Endothelial cell of umbilical vein (primary cell): Measurements from ENCODE around the gene DGKG. TPM values are rescaled to one million over a fixed set of nuclear protein-coding genes. Genes with fewer than 3 reads are reported as not detected.

Experiments
- BruUV-seq: library from RNA; stranded (reverse); fragments of 400-500 nt; replicated peaks from 2 replicates; lab custom pipeline; 2021; lab: Mats Ljungman, UMichigan
- CTCF ChIA-PET: fragments of 300-600, 350-600 bp; sonication (Branson Sonifier 250); formaldehyde crosslinking; loops from one replicate; lab custom pipeline; 2021; ENCODE audit warnings: antibody characterized with exemption, inconsistent platforms; lab: Charles Lee
- POLR2A ChIA-PET: fragments of 300-600, 350-600 bp; sonication (Branson Sonifier 250); formaldehyde crosslinking; loops from one replicate; lab custom pipeline; 2021; ENCODE audit warnings: antibody characterized with exemption, inconsistent platforms; lab: Charles Lee
- DNase-seq: peaks from one replicate; pipeline ENCODE4 v3.0.0-alpha.2; 2011; ENCODE audit warnings: low read depth, low spot score
- FAIRE-seq: peaks from 2 replicates; lab custom pipeline; 2011; peaks lifted over from hg19 to GRCh38; lab: Jason Lieb, UNC
- H2AFZ ChIP-seq: 2 replicates; pipeline ENCODE4 v1.6.0; 2012; ENCODE audit warnings: low read depth, low read length, control low read depth, inconsistent platforms
- H3K27ac ChIP-seq: 2 replicates; pipeline ENCODE4 v1.5.1; 2011; ENCODE audit warnings: low read depth, mild to moderate bottlenecking, control low read depth, low read length, moderate library complexity; ENCODE audit not compliant: insufficient read depth
- H3K27me3 ChIP-seq, 2 experiments: 2 replicates each; pipeline versions ENCODE4 v1.6.0 to v1.6.1; 2011; ENCODE audit warnings: low read length in 2 of 2, mixed read lengths in 1 of 2; ENCODE audit not compliant: control insufficient read depth in 2 of 2, insufficient read depth in 2 of 2
- H3K36me3 ChIP-seq, 2 experiments: 2 replicates in 1 of 2; 3 replicates in 1 of 2; pipeline ENCODE4 v1.5.1; 2011; ENCODE audit warnings: low read length in 2 of 2, mild to moderate bottlenecking in 1 of 2, moderate library complexity in 1 of 2; ENCODE audit not compliant: control insufficient read depth in 2 of 2, insufficient read depth in 2 of 2; ENCODE audit errors: extremely low read depth in 1 of 2
- H3K4me1 ChIP-seq: 3 replicates; pipeline ENCODE4 v1.5.1; 2011; ENCODE audit warnings: mild to moderate bottlenecking, low read length; ENCODE audit not compliant: control insufficient read depth, insufficient read depth; ENCODE audit errors: extremely low read depth
- H3K4me2 ChIP-seq: 2 replicates; pipeline ENCODE4 v1.6.1; 2011; ENCODE audit warnings: low read length, control low read depth, mixed read lengths; ENCODE audit not compliant: insufficient read depth
- H3K4me3 ChIP-seq, 3 experiments: fragments of 200-600 bp in 1 of 3; sonication (generic), shearing (Covaris generic) in 1 of 3; replicated peaks in 1 of 3; 2 replicates each; pipeline ENCODE4 v1.5.1; 2011 to 2016; ENCODE audit warnings: control low read depth in 3 of 3, low read length in 3 of 3, mild to moderate bottlenecking in 2 of 3, inconsistent platforms in 1 of 3, low read depth in 1 of 3, moderate library complexity in 1 of 3; ENCODE audit not compliant: insufficient read depth in 1 of 3
- H3K79me2 ChIP-seq: 2 replicates; pipeline ENCODE4 v1.6.0; 2012; ENCODE audit warnings: low read length, inconsistent platforms; ENCODE audit not compliant: control insufficient read depth, insufficient read depth
- H3K9ac ChIP-seq: replicated peaks from 2 replicates; pipeline ENCODE3; 2011; ENCODE audit warnings: low read length, control low read depth; ENCODE audit not compliant: insufficient read depth; ENCODE audit errors: extremely low read depth
- H3K9me1 ChIP-seq: replicated peaks from 3 replicates; pipeline ENCODE4 v1.6.0; 2011; ENCODE audit warnings: mild to moderate bottlenecking, low read length; ENCODE audit not compliant: control insufficient read depth, insufficient read depth; ENCODE audit errors: extremely low read depth
- H3K9me3 ChIP-seq: replicated peaks from 2 replicates; pipeline ENCODE4 v1.5.1; 2012; ENCODE audit warnings: low read length, inconsistent platforms; ENCODE audit not compliant: control insufficient read depth, insufficient read depth
- H4K20me1 ChIP-seq: replicated peaks from 2 replicates; pipeline ENCODE3; 2011; ENCODE audit warnings: mild to moderate bottlenecking, low read length; ENCODE audit not compliant: control insufficient read depth, insufficient read depth; ENCODE audit errors: extremely low read depth
- EZH2 ChIP-seq: IDR thresholded peaks from 2 replicates; pipeline ENCODE4 v1.6.1; 2012; ENCODE audit warnings: borderline replicate concordance, low read depth, mild to moderate bottlenecking, moderate library complexity, low read length, inconsistent platforms; ENCODE audit not compliant: severe bottlenecking
- FOS ChIP-seq: IDR thresholded peaks from 2 replicates; pipeline ENCODE4 v1.6.1; 2011; ENCODE audit warnings: mild to moderate bottlenecking, low read length, moderate library complexity, borderline replicate concordance; ENCODE audit not compliant: insufficient read depth
- GATA2 ChIP-seq: IDR thresholded peaks from 2 replicates; pipeline ENCODE4 v1.7.0; 2011; ENCODE audit warnings: low read depth, mild to moderate bottlenecking, moderate library complexity, mixed read lengths, low read length; ENCODE audit not compliant: insufficient read length, insufficient read depth
- JUN ChIP-seq: IDR thresholded peaks from 2 replicates; pipeline ENCODE4 v1.6.1; 2011; ENCODE audit warnings: borderline replicate concordance, low read depth; ENCODE audit not compliant: insufficient read length, insufficient read depth
- MYC ChIP-seq: IDR thresholded peaks from one replicate; pipeline ENCODE4 v1.6.1; 2011; ENCODE audit warnings: mild to moderate bottlenecking, low read depth, low read length
- POLR2A ChIP-seq: IDR thresholded peaks from 2 replicates; pipeline ENCODE4 v1.6.1; 2012; ENCODE audit warnings: low read depth, mild to moderate bottlenecking, control low read depth, low read length
- POLR2AphosphoS5 ChIP-seq: IDR thresholded peaks from 2 replicates; pipeline ENCODE4 v1.6.1; 2012; ENCODE audit warnings: low read depth, mild to moderate bottlenecking, control low read depth, low read length, moderate library complexity; ENCODE audit not compliant: insufficient read depth
- dilution Hi-C: fragments of 300-500 bp; cut with MboI; formaldehyde crosslinking; loops from one replicate; pipeline ENCODE4 v1.15.0; 2019; ENCODE audit warnings: low sequenced_read_pairs; ENCODE audit not compliant: extremely low pct_ligation_motif_present
- intact Hi-C: fragments of 100-400 bp; cut with micrococcal nuclease; formaldehyde crosslinking; loops from one replicate; pipeline ENCODE4 v1.10.0; 2022
- polyA plus RNA-seq, 4 experiments: library from polyadenylated mRNA; depleted of rRNA in 3 of 4; stranded (reverse) in 3 of 4; unstranded in 1 of 4; fragments of >200 nt; gene quantifications; 2 replicates each; pipeline versions ENCODE4 v1.2.1 to v1.2.3, GENCODE V29; 2011 to 2012; ENCODE audit warnings: missing spikeins in 1 of 4
- total RNA-seq: library from RNA; stranded (reverse); gene quantifications from 2 replicates; pipeline ENCODE4 v1.2.3, GENCODE V29; 2021
- TF ChIP-seq, protein P1 (sequence below), 2 donors: IDR thresholded peaks; 1 replicate in 1 of 2; 2 replicates in 1 of 2; pipeline ENCODE4 v1.5.1; 2011; ENCODE audit warnings: low read length in 2 of 2, mild to moderate bottlenecking in 2 of 2, moderate library complexity in 2 of 2, control low read depth in 1 of 2, inconsistent platforms in 1 of 2, low read depth in 1 of 2; ENCODE audit not compliant: insufficient read depth in 1 of 2; ENCODE audit errors: extremely low read depth in 1 of 2
- TF ChIP-seq, protein P2 (sequence below): IDR thresholded peaks from 2 replicates; pipeline ENCODE4 v1.6.1; 2011; ENCODE audit not compliant: insufficient read depth, insufficient read length

The DGKG gene
- total and polyA plus RNA-seq, 2 donors (not counting 3 experiments of a cell fraction or from before 2014, with no cell fraction given), result not detected

DNA sequence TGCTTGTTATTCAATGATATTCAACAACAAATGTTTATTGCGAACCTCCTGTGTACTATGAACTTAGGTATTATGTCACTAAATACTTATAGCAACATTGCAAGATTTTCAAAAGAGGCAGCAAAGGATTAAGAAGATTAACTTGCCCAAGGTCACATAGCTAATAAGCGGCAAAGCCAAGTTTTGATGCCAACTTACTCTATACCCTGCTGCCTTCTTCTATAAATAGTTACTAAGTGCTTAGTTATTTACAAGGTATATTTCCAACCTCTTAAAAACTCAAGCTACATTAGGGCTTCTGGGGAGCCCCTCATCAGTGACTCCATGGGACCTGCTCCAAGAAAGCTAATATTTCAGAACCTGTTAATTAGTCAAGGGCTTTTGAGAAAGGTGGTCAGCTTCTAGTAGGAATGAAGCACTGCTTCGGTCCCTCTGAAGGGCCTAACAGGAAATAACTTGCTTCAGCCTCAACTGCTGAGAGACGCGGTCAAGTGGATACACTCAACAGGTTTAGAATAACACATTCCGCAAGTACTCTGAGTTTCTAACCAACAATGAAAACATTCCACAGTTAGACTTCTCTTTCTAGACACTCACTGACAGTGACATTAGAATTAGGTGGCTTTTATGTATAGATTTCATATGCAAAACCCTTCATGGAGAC lies 125.5 kb downstream of the DGKG start:
- H3K79me2 ChIP-seq, result no peaks in the 10 kb centered on the region
- no peak overlapping the region for H3K4me2 ChIP-seq
- ChIA-PET CTCF (no interaction called here), POLR2A (no interaction called here)
- H3K9me3 ChIP-seq, result no peaks in the 10 kb centered on the region
- H3K4me1 ChIP-seq, result no peaks in the 10 kb centered on the region
- DNase-seq (no peak), FAIRE-seq (no peak)
- H3K27me3 ChIP-seq, result peaks cover 0 to 4% of the 10 kb centered on the region in 2 experiments
- no peaks in the 10 kb centered on the region for H3K36me3 ChIP-seq
- no peak overlapping the region for H3K9ac ChIP-seq
- H3K4me3 ChIP-seq, result no peak overlapping the region
- intact Hi-C loops, result no loop called here
- H2AFZ ChIP-seq, result no peak overlapping the region
- no peaks in the 10 kb centered on the region for H4K20me1 ChIP-seq
- H3K27ac ChIP-seq, result no peak overlapping the region
- BruUV-seq, result no TSS peak
- H3K9me1 ChIP-seq, result no peaks in the 10 kb centered on the region
- TF ChIP-seq MYC (no peak), POLR2A (no peak), POLR2AphosphoS5 (no peak), EZH2 (no peak), JUN (no peak), GATA2 (no peak), FOS (no peak)
- TF ChIP-seq, protein P1, sequence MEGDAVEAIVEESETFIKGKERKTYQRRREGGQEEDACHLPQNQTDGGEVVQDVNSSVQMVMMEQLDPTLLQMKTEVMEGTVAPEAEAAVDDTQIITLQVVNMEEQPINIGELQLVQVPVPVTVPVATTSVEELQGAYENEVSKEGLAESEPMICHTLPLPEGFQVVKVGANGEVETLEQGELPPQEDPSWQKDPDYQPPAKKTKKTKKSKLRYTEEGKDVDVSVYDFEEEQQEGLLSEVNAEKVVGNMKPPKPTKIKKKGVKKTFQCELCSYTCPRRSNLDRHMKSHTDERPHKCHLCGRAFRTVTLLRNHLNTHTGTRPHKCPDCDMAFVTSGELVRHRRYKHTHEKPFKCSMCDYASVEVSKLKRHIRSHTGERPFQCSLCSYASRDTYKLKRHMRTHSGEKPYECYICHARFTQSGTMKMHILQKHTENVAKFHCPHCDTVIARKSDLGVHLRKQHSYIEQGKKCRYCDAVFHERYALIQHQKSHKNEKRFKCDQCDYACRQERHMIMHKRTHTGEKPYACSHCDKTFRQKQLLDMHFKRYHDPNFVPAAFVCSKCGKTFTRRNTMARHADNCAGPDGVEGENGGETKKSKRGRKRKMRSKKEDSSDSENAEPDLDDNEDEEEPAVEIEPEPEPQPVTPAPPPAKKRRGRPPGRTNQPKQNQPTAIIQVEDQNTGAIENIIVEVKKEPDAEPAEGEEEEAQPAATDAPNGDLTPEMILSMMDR (IDR thresholded peaks at IDR 0.05; ENCODE audit: extremely low read depth in 1 of 2, insufficient read depth in 1 of 2, low read depth in 1 of 2, low read length in 2 of 2), result no peak
- TF ChIP-seq, protein P2, sequence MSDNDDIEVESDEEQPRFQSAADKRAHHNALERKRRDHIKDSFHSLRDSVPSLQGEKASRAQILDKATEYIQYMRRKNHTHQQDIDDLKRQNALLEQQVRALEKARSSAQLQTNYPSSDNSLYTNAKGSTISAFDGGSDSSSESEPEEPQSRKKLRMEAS, result no peak
- dilution Hi-C loops, result no loop called here
